C4-2B (cell line): ENCODE data around the gene P3H3.

Experiments used
- CTCF ChIP-seq: fragments of 450-650 bp; conservative IDR thresholded peaks from 2 replicates; pipeline ENCODE4 v1.5.1; 2017; ENCODE audit warnings: mild to moderate bottlenecking
- ZFX ChIP-seq: fragments of 450-650 bp; IDR thresholded peaks from 2 replicates; pipeline ENCODE4 v1.6.1; 2017

- no peak for TF ChIP-seq CTCF
- no peak for TF ChIP-seq ZFX
Measured at GRCh38 chr12:6833189-6833890, 5.1 kb downstream of the P3H3 start.
